OCI-LY7 (cell line): ENCODE data around the gene STING1.
"Not testable (repeated sequence)": the region's sequence is repeated elsewhere in the genome, so short reads cannot be mapped to it uniquely, and the experiment has no call there.

Experiments
- CTCF ChIP-seq: fragments of 200-600 bp; sonication (generic); conservative IDR thresholded peaks from 2 replicates; pipeline ENCODE4 v1.5.1; 2014; ENCODE audit warnings: mild to moderate bottlenecking, antibody characterized with exemption, low read length, moderate library complexity, mixed read lengths
- EZH2phosphoT487 ChIP-seq: fragments of 200-600 bp; sonication (generic); IDR thresholded peaks from 2 replicates; pipeline ENCODE4 v1.6.1; 2018; ENCODE audit warnings: low read depth, borderline replicate concordance, mild to moderate bottlenecking, mixed run types, antibody characterized with exemption, low read length, moderate library complexity, mixed read lengths

- peak; percentile 83 for TF ChIP-seq CTCF
- TF ChIP-seq EZH2phosphoT487: not testable (repeated sequence)
Observed at GRCh38 chr5:139513434-139513833, 30.9 kb upstream of the STING1 start.
